ENCODE data around the gene OVOL2. TPM values are rescaled to one million over a fixed set of nuclear protein-coding genes. Genes with fewer than 3 reads are reported as not detected.

Gene OVOL2
- total and polyA plus RNA-seq, 2 of the 4 experiments (the other 2 are of a cell fraction): not detected

GRCh38 chr20:18006684-18007083, 51.0 kb downstream of the OVOL2 start (continued):
- TF ChIP-seq MXI1 (IDR thresholded peaks at IDR 0.05; ENCODE audit: borderline replicate concordance, low read depth, low read length): no peak

GRCh38 chr20:18005990-18006364, 51.7 kb downstream of the OVOL2 start:
- H3K79me1 ChIP-seq (ENCODE audit: low read depth in 1 of 2, low read length in 2 of 2): no peaks in the 10 kb centered on the region
- H3K4me2 ChIP-seq (ENCODE audit: low read depth, low read length): no peak overlapping the region; the same call in 1 of the 2 replicates
- H2BK20ac ChIP-seq (ENCODE audit: low read depth, low read length): no peak overlapping the region
- no peak overlapping the region for H3K9ac ChIP-seq (ENCODE audit: low read depth, low read length)
- no peak overlapping the region for H3K4me3 ChIP-seq (ENCODE audit: insufficient read depth, low read depth, low read length)
- no peak overlapping the region for H3K14ac ChIP-seq (replicated peaks; ENCODE audit: low read depth, low read length)
- no peak overlapping the region for H3K4ac ChIP-seq (ENCODE audit: low read depth, low read length)
- H3K56ac ChIP-seq (ENCODE audit: extremely low read depth, insufficient read depth, low read length): no peak overlapping the region
- dilution Hi-C loops (cut with HindIII; ENCODE audit: low sequenced_read_pairs, unreplicated experiment): no loop called here
- H2BK5ac ChIP-seq (ENCODE audit: low read depth, low read length, poor library complexity, severe bottlenecking): no peak overlapping the region
- no peak overlapping the region for H2BK120ac ChIP-seq (ENCODE audit: low read depth, low read length)
- WGBS, 2 experiments (ENCODE audit: extremely low coverage in 2 of 2, insufficient read length in 1 of 2): no CpG with 5 or more reads among the region's 6 CpGs
- H4K8ac ChIP-seq (ENCODE audit: low read depth in 2 of 2, low read length in 2 of 2): no peak overlapping the region
- H2AK9ac ChIP-seq (replicated peaks; ENCODE audit: low read depth, low read length, poor library complexity): no peak overlapping the region
- intact Hi-C loops (cut with micrococcal nuclease): loop anchor here (5.0 kb wide), 1 partner anchor 271 kb away; no protein-coding TSS in a partner anchor
- H3K9me3 ChIP-seq (ENCODE audit: control insufficient read depth, insufficient read depth, low read length): no peaks in the 10 kb centered on the region
- in situ Hi-C loops (cut with MboI; ENCODE audit: low sequenced_read_pairs): no loop called here
- H3K4me1 ChIP-seq (ENCODE audit: control insufficient read depth, insufficient read depth, low read length): peaks cover 15% of the 10 kb centered on the region; the same call in 1 of the 2 replicates
- peaks cover 13% of the 10 kb centered on the region for H3K9me1 ChIP-seq (ENCODE audit: insufficient read depth, low read length)
- no peak overlapping the region for H4K5ac ChIP-seq (ENCODE audit: low read depth, low read length)
- H4K20me1 ChIP-seq (ENCODE audit: insufficient read depth, low read length): no peaks in the 10 kb centered on the region
- ChIA-PET CTCF (no interaction called here), POLR2A (ENCODE audit: unreplicated experiment) (no interaction called here)
- DNase-seq (no peak), ATAC-seq (ENCODE audit: low read depth) (peak; percentile 16)
- BruUV-seq (replicated peaks): no TSS peak
- peak overlapping the region; percentile 21 for H2AFZ ChIP-seq (replicated peaks; ENCODE audit: low read length, poor library complexity)
- no peaks in the 10 kb centered on the region for H3K27me3 ChIP-seq (ENCODE audit: control insufficient read depth, insufficient read depth, low read length)
- no peak overlapping the region for H2BK15ac ChIP-seq (ENCODE audit: low read depth, low read length)
- no peak overlapping the region for H3K18ac ChIP-seq (ENCODE audit: low read depth, low read length)
- no peak overlapping the region for H3K27ac ChIP-seq (ENCODE audit: insufficient read depth, low read length)
- TF ChIP-seq MAZ (IDR thresholded peaks at IDR 0.05; ENCODE audit: borderline replicate concordance, low read depth, low read length): no peak
- TF ChIP-seq MAFK (IDR thresholded peaks at IDR 0.05; ENCODE audit: low read depth, low read length): no peak
- TF ChIP-seq USF2 (IDR thresholded peaks at IDR 0.05; ENCODE audit: low read depth, low read length): no peak
- TF ChIP-seq NFE2L2 (IDR thresholded peaks at IDR 0.05; ENCODE audit: low read depth, low read length): no peak
- H3K23ac ChIP-seq (ENCODE audit: low read depth, low read length): no peak overlapping the region
- H3K36me3 ChIP-seq (ENCODE audit: control insufficient read depth, insufficient read depth, low read length): no peaks in the 10 kb centered on the region
- peak overlapping the region; percentile 20; the same call in 1 of the 2 replicates for H2AK5ac ChIP-seq (ENCODE audit: low read depth, low read length)
- no peak overlapping the region for H4K91ac ChIP-seq (ENCODE audit: insufficient read depth, low read depth, low read length)

All from IMR-90 (cell line).